Chondrocyte (in vitro differentiated cells): ENCODE data around the gene GRIN3A. TPM values are rescaled to one million over a fixed set of nuclear protein-coding genes. Genes with fewer than 3 reads are reported as not detected.
A peak's percentile ranks its signal among the peaks of the same experiment; 100 is the strongest.

Experiments used
- DNase-seq: peaks from one replicate; pipeline ENCODE4 v3.0.0; 2021; ENCODE audit warnings: mixed read lengths, low spot score
- H3K27ac Mint-ChIP-seq: one replicate; pipeline ENCODE4 v1.8.0; 2021; ENCODE audit warnings: mild to moderate bottlenecking, moderate library complexity, mixed read lengths; ENCODE audit not compliant: unreplicated experiment
- H3K27me3 Mint-ChIP-seq: 2 replicates; pipeline ENCODE4 v1.8.0; 2021; ENCODE audit warnings: low read depth, mixed read lengths
- H3K36me3 Mint-ChIP-seq: 2 replicates; pipeline ENCODE4 v1.8.0; 2021; ENCODE audit warnings: low read depth, mixed read lengths
- H3K4me1 Mint-ChIP-seq: 2 replicates; pipeline ENCODE4 v1.8.0; 2021; ENCODE audit warnings: low read depth, mild to moderate bottlenecking, mixed read lengths
- H3K4me3 Mint-ChIP-seq: one replicate; pipeline ENCODE4 v1.8.0; 2021; ENCODE audit warnings: mild to moderate bottlenecking, moderate library complexity, mixed read lengths; ENCODE audit not compliant: unreplicated experiment
- H3K9me3 Mint-ChIP-seq: 2 replicates; pipeline ENCODE4 v1.8.0; 2021; ENCODE audit warnings: low read depth, mixed read lengths
- CTCF ChIP-seq: fragments of 200-600 bp; sonication (generic); IDR thresholded peaks from 2 replicates; pipeline ENCODE4 v1.5.0; 2021; ENCODE audit warnings: antibody characterized with exemption, mild to moderate bottlenecking, moderate library complexity
- total RNA-seq: library from RNA; stranded (reverse); gene quantifications from 3 replicates; pipeline ENCODE4 v1.2.1, GENCODE V29; 2021

GRIN3A gene
- total RNA-seq, 1 donor from 2014 or later: not detected

GRCh38 chr9:101567725-101568350 is 170.6 kb downstream of the GRIN3A start:
- Mint-ChIP-seq H3K27ac (no peak overlapping the region), H3K9me3 (no peaks in the 10 kb centered on the region), H3K4me3 (no peak overlapping the region), H3K4me1 (no peaks in the 10 kb centered on the region), H3K36me3 (peaks cover 24% of the 10 kb centered on the region), H3K27me3 (no peaks in the 10 kb centered on the region)
- DNase-seq: no peak
- TF ChIP-seq CTCF: no peak

- peak; percentile 78 for TF ChIP-seq CTCF
- H3K36me3 Mint-ChIP-seq: peaks cover 32% of the 10 kb centered on the region
- no peaks in the 10 kb centered on the region for H3K9me3 Mint-ChIP-seq
- H3K27ac Mint-ChIP-seq: no peak overlapping the region
- no peaks in the 10 kb centered on the region for H3K27me3 Mint-ChIP-seq
- no peak overlapping the region for H3K4me3 Mint-ChIP-seq
- DNase-seq: no peak
- no peaks in the 10 kb centered on the region for H3K4me1 Mint-ChIP-seq
These were observed 171.3 kb downstream of the GRIN3A start for GRCh38 chr9:101566904-101567724.

- no peak for TF ChIP-seq CTCF
- H3K27ac Mint-ChIP-seq: no peak overlapping the region
- H3K4me1 Mint-ChIP-seq: no peaks in the 10 kb centered on the region
- no peak overlapping the region for H3K4me3 Mint-ChIP-seq
- peaks cover 53% of the 10 kb centered on the region for H3K36me3 Mint-ChIP-seq
- no peaks in the 10 kb centered on the region for H3K27me3 Mint-ChIP-seq
- peaks cover 1% of the 10 kb centered on the region for H3K9me3 Mint-ChIP-seq
- DNase-seq: no peak
These were observed 174.2 kb downstream of the GRIN3A start for GRCh38 chr9:101564252-101564651.

- peaks cover 14% of the 10 kb centered on the region for H3K9me3 Mint-ChIP-seq
- no peak for DNase-seq
- H3K27me3 Mint-ChIP-seq: no peaks in the 10 kb centered on the region
- H3K27ac Mint-ChIP-seq: no peak overlapping the region
- peaks cover 58% of the 10 kb centered on the region for H3K36me3 Mint-ChIP-seq
- no peak for TF ChIP-seq CTCF
- no peak overlapping the region for H3K4me3 Mint-ChIP-seq
- H3K4me1 Mint-ChIP-seq: no peaks in the 10 kb centered on the region
These were observed 175.5 kb downstream of the GRIN3A start for GRCh38 chr9:101562966-101563365.

- TF ChIP-seq CTCF: no peak
- Mint-ChIP-seq H3K4me3 (no peak overlapping the region), H3K36me3 (peaks cover 67% of the 10 kb centered on the region), H3K27ac (no peak overlapping the region), H3K4me1 (no peaks in the 10 kb centered on the region), H3K27me3 (no peaks in the 10 kb centered on the region), H3K9me3 (peaks cover 18% of the 10 kb centered on the region)
- no peak for DNase-seq
These were observed 176.7 kb downstream of the GRIN3A start for GRCh38 chr9:101561740-101562139.
